WTC11 (cell line): ENCODE measurements around the gene MAP3K14.

ENCODE experiments used
- ATF3 ChIP-seq: sonication (generic); formaldehyde crosslinking; conservative IDR thresholded peaks from 2 replicates; pipeline ENCODE4 v1.8.1; 2022; ENCODE audit warnings: mild to moderate bottlenecking, missing genetic modification reagents
- ATF6 ChIP-seq: sonication (generic); formaldehyde crosslinking; IDR thresholded peaks from 2 replicates; pipeline ENCODE4 v1.8.1; 2023; ENCODE audit warnings: mild to moderate bottlenecking, missing genetic modification reagents
- CREM ChIP-seq: sonication (generic); formaldehyde crosslinking; IDR thresholded peaks from 2 replicates; pipeline ENCODE4 v1.8.1; 2022; ENCODE audit warnings: mild to moderate bottlenecking, missing genetic modification reagents, moderate library complexity
- CTCF ChIP-seq: fragments of 200-600 bp; IDR thresholded peaks from 2 replicates; pipeline ENCODE4 v1.8.0; 2022; ENCODE audit warnings: antibody characterized with exemption
- NFE2L1 ChIP-seq: sonication (generic); formaldehyde crosslinking; IDR thresholded peaks from 2 replicates; pipeline ENCODE4 v1.8.1; 2023; ENCODE audit warnings: missing genetic modification reagents
- NFYB ChIP-seq: sonication (generic); formaldehyde crosslinking; conservative IDR thresholded peaks from 2 replicates; pipeline ENCODE4 v1.8.0; 2022; ENCODE audit warnings: low read depth, missing genetic modification reagents

GRCh38 chr17:45311401-45311759 lies 5.4 kb downstream of the MAP3K14 start:
- TF ChIP-seq ATF6 (CRISPR knock-in tag) (no peak), CTCF (no peak), NFYB (CRISPR knock-in tag) (no peak), ATF3 (CRISPR knock-in tag) (no peak), CREM (CRISPR knock-in tag) (no peak), NFE2L1 (CRISPR knock-in tag) (no peak)
